ENCODE data around the gene C2orf72. TPM values are rescaled to one million over a fixed set of nuclear protein-coding genes. Genes with fewer than 3 reads are reported as not detected.
"Not testable (repeated sequence)": the region's sequence is repeated elsewhere in the genome, so short reads cannot be mapped to it uniquely, and the experiment has no call there.

Gene C2orf72
- total RNA-seq, 1 donor from 2014 or later = 0.97 TPM

GRCh38 chr2:231001036-231001435, 36.3 kb upstream of the C2orf72 start:
- H3K36me3 ChIP-seq = no peaks in the 10 kb centered on the region
- peaks cover 16% of the 10 kb centered on the region for H3K27me3 ChIP-seq (ENCODE audit: low read depth)
- H3K9me3 ChIP-seq = no peaks in the 10 kb centered on the region
- DNase-seq (no peak), ATAC-seq (no peak)
- intact Hi-C loops (cut with DNase I) = no loop called here
- no peaks in the 10 kb centered on the region for H3K4me1 ChIP-seq
- no peak overlapping the region for H3K4me3 ChIP-seq
- TF ChIP-seq CTCF (IDR thresholded peaks at IDR 0.05) = no peak
- no peak overlapping the region for H3K27ac ChIP-seq

GRCh38 chr2:231001921-231002320, 35.4 kb upstream of the C2orf72 start:
- Histone ChIP-seq H3K27me3 (ENCODE audit: low read depth) (peaks cover 15% of the 10 kb centered on the region), H3K9me3 (no peaks in the 10 kb centered on the region), H3K36me3 (no peaks in the 10 kb centered on the region), H3K27ac (no peak overlapping the region), H3K4me1 (no peaks in the 10 kb centered on the region), H3K4me3 (no peak overlapping the region)
- ATAC-seq (no peak), DNase-seq (no peak)
- TF ChIP-seq CTCF (IDR thresholded peaks at IDR 0.05) = no peak
- intact Hi-C loops (cut with DNase I) = no loop called here

GRCh38 chr2:231002641-231003040, 34.7 kb upstream of the C2orf72 start:
- no peak overlapping the region for H3K4me3 ChIP-seq
- no peak overlapping the region for H3K27ac ChIP-seq
- DNase-seq (no peak), ATAC-seq (no peak)
- H3K27me3 ChIP-seq (ENCODE audit: low read depth) = peaks cover 15% of the 10 kb centered on the region
- no peaks in the 10 kb centered on the region for H3K9me3 ChIP-seq
- TF ChIP-seq CTCF (IDR thresholded peaks at IDR 0.05) = no peak
- H3K36me3 ChIP-seq = no peaks in the 10 kb centered on the region
- intact Hi-C loops (cut with DNase I) = no loop called here
- H3K4me1 ChIP-seq = no peaks in the 10 kb centered on the region

- no peaks in the 10 kb centered on the region for H3K4me1 ChIP-seq
- no peaks in the 10 kb centered on the region for H3K9me3 ChIP-seq
- no peak for TF ChIP-seq CTCF (IDR thresholded peaks at IDR 0.05)
- ATAC-seq (no peak), DNase-seq (no peak)
- no peak overlapping the region for H3K4me3 ChIP-seq
- intact Hi-C loops (cut with DNase I) = no loop called here
- H3K27me3 ChIP-seq (ENCODE audit: low read depth) = peaks cover 15% of the 10 kb centered on the region
- H3K36me3 ChIP-seq = no peaks in the 10 kb centered on the region
- H3K27ac ChIP-seq = no peak overlapping the region
Observed at GRCh38 chr2:231003186-231003585, 34.1 kb upstream of the C2orf72 start.

- ATAC-seq; DNase-seq; H3K36me3 ChIP-seq; H3K4me1 ChIP-seq; H3K9me3 ChIP-seq; H3K27ac ChIP-seq; intact Hi-C loops (cut with DNase I); H3K4me3 ChIP-seq: not testable (repeated sequence)
- H3K27me3 ChIP-seq (ENCODE audit: low read depth) = peaks cover 15% of the 10 kb centered on the region
Observed at GRCh38 chr2:231004930-231005329, 32.4 kb upstream of the C2orf72 start.

- intact Hi-C loops (cut with DNase I) = no loop called here
- Histone ChIP-seq H3K27me3 (ENCODE audit: low read depth) (peaks cover under 1% of the 10 kb centered on the region), H3K9me3 (no peaks in the 10 kb centered on the region), H3K4me1 (no peaks in the 10 kb centered on the region), H3K27ac (no peak overlapping the region), H3K4me3 (no peak overlapping the region), H3K36me3 (no peaks in the 10 kb centered on the region)
- no peak for DNase-seq
- TF ChIP-seq CTCF (IDR thresholded peaks at IDR 0.05) = no peak
- no peak for ATAC-seq
Observed at GRCh38 chr2:231007286-231008098, 29.8 kb upstream of the C2orf72 start.

All from lower lobe of right lung (tissue), 2 donors.